T47D (cell line): ENCODE data around the gene ENTR1.

Experiments
- DNase-seq, 2 experiments: peaks; one replicate each; pipeline versions ENCODE4 v3.0.0 to v3.0.0-alpha.2; 2011 to 2012; ENCODE audit warnings: low read depth in 1 of 2, low spot score in 1 of 2
- JUND ChIP-seq: IDR thresholded peaks from 2 replicates; pipeline ENCODE4 v1.6.1; 2012; ENCODE audit warnings: low read depth
- in situ Hi-C: cut with HindIII; loops from 2 replicates; pipeline ENCODE4 v1.10.0; 2016; ENCODE audit warnings: low sequenced_read_pairs, low pct_unique_long_range_greater_than_20kb

Gene ENTR1

GRCh38 chr9:136352682-136353081 is 57.7 kb downstream of the ENTR1 start:
- DNase-seq, result no peak
- TF ChIP-seq JUND, result no peak
- in situ Hi-C loops, result no loop called here
